Duodenal mucosa (tissue), 2 donors: ENCODE data around the gene TMEM26.

Source experiments
- H3K27ac ChIP-seq: one replicate; pipeline ENCODE4 v1.7.0; 2013; ENCODE audit warnings: low read depth, low read length
- H3K27me3 ChIP-seq, 2 donors: one replicate each; pipeline ENCODE4 v1.7.0; 2013; ENCODE audit warnings: low read length in 2 of 2, control low read depth in 1 of 2; ENCODE audit not compliant: insufficient read depth in 2 of 2, control insufficient read depth in 1 of 2
- H3K36me3 ChIP-seq, 2 donors: one replicate each; pipeline ENCODE4 v1.7.0; 2013; ENCODE audit warnings: low read length in 2 of 2, control low read depth in 1 of 2; ENCODE audit not compliant: insufficient read depth in 2 of 2, control insufficient read depth in 1 of 2
- H3K4me1 ChIP-seq, 2 donors: one replicate each; pipeline ENCODE4 v1.7.0; 2013; ENCODE audit warnings: low read length in 2 of 2, control low read depth in 1 of 2; ENCODE audit not compliant: insufficient read depth in 2 of 2, control insufficient read depth in 1 of 2
- H3K4me3 ChIP-seq, 2 donors: one replicate each; pipeline ENCODE4 v1.7.0; 2013; ENCODE audit warnings: low read length in 2 of 2, low read depth in 1 of 2
- H3K9ac ChIP-seq, 2 donors: one replicate each; pipeline ENCODE4 v1.7.0; 2013; ENCODE audit warnings: low read length in 2 of 2, low read depth in 1 of 2
- H3K9me3 ChIP-seq, 2 donors: one replicate each; pipeline ENCODE4 v1.7.0; 2013; ENCODE audit warnings: low read length in 2 of 2, control low read depth in 1 of 2; ENCODE audit not compliant: control insufficient read depth in 1 of 2

The TMEM26 gene

DNA sequence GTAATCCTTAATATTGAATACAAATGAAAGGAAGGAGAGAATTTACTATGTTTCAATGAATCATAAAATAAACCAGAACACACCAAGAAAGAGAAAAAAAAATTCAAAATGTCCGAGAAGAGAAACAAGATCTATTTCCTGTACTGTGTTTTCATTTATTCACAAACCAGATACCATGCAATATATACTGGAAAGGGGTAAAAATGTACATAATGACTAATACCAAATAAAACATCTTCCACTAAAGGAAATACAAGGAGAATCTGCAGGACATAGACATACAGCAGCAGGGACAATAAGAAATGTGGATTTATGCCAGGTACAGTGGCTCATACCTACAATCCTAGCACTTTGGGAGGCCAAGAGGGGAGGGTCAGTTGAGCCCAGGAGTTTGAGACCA, 24.3 kb upstream of the TMEM26 start:
- Histone ChIP-seq H3K27me3 (no peaks in the 10 kb centered on the region), H3K9me3 (no peaks in the 10 kb centered on the region), H3K36me3 (no peaks in the 10 kb centered on the region), H3K27ac (no peak overlapping the region), H3K4me3 (no peak overlapping the region), H3K4me1 (peaks cover 4 to 29% of the 10 kb centered on the region in 2 donors), H3K9ac (no peak overlapping the region)

DNA sequence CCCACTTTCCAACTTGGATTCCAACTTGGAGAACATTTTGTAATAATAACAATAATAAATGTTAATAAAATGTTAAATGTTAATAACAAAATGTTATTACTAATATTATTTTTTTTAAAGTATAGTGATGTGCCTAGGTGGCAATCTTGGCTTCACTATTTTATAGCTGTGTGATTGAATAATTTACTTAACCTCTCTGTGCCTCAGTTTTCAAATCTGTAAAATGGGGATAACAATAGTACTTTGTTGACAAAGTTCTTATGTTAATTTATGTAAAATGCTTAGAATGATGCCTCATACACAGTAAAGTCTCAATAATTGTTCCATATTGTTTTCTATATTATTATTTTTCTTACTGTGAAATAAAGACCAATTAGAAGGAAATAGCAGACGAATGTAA, 23.3 kb upstream of the TMEM26 start:
- Histone ChIP-seq H3K9me3 (no peaks in the 10 kb centered on the region), H3K4me3 (no peak overlapping the region), H3K36me3 (no peaks in the 10 kb centered on the region), H3K9ac (no peak overlapping the region), H3K27ac (no peak overlapping the region), H3K27me3 (no peaks in the 10 kb centered on the region), H3K4me1 (peaks cover 4 to 35% of the 10 kb centered on the region in 2 donors)

DNA sequence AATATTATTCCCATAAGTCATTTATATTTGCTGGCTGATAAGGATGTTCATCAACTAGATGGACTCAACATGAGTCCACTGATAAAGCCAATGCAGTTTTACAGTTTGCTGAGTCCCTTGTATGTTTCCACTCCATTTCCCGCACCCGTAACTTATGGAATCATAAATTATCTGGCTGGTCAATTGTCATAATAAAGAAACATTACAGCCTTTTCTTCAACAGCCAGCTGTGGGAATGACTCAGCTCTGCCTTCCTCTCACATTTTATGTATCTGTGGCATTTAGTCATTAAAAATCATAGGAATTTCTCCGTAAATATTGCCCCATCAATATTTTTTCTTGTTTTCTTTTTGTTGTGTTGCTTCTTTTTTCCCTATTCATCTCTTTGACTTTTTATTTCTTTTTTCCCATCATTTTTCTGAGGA, 22.3 kb upstream of the TMEM26 start:
- Histone ChIP-seq H3K4me1 (peaks cover 4 to 35% of the 10 kb centered on the region in 2 donors), H3K27ac (no peak overlapping the region), H3K36me3 (no peaks in the 10 kb centered on the region), H3K27me3 (no peaks in the 10 kb centered on the region), H3K9me3 (no peaks in the 10 kb centered on the region), H3K9ac (no peak overlapping the region), H3K4me3 (no peak overlapping the region)

DNA sequence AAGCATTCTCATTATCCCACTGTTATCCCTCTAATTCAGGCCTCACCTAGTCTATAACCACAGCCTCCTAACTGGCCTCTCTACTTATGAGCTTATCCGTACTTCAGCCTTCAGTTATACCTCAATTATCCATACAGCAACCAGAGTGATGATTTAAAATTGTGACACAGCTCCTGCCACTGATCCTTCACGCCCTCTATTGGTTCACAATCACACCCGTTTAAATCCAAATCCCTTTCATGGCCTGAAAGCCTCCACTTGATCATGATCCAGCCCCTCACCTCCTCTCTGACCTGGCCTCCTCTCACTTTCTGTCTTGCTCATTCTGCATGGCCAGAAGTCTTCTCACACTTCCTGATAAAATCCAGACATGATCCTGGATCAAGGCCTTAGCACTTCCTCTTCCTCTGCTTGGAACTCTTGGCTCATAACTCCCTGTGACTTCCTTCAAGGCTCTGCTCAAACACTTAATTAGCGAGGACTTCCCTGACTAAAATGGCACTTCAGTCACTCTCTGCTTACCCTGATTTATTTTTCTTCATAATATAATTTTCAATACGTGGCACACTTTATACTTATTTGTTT, 19.0 kb upstream of the TMEM26 start:
- H3K27ac ChIP-seq = no peak overlapping the region
- no peaks in the 10 kb centered on the region for H3K36me3 ChIP-seq
- H3K4me3 ChIP-seq = no peak overlapping the region
- peaks cover 0 to 29% of the 10 kb centered on the region in 2 donors for H3K4me1 ChIP-seq
- no peaks in the 10 kb centered on the region for H3K9me3 ChIP-seq
- no peak overlapping the region for H3K9ac ChIP-seq
- no peaks in the 10 kb centered on the region for H3K27me3 ChIP-seq

DNA sequence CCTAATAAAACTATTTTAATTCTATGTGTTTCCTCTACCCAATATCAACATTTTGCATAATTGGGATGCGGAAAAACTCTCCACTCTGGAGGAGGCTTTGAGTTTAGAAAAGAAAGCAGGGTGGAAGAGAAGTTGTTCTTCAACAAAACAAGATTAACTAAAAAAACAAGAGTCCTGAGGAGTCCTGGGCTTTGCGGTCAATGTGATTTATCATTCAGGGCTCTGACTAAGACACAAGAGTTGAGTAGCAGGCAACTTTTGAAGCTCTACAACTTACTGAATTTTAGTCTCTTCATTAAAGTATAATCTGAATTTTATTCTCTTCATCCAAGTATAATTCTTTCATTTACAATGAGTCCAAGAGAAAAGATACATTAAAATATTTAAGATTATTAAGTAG, 18.3 kb upstream of the TMEM26 start:
- Histone ChIP-seq H3K9me3 (no peaks in the 10 kb centered on the region), H3K36me3 (no peaks in the 10 kb centered on the region), H3K27me3 (no peaks in the 10 kb centered on the region), H3K9ac (no peak overlapping the region), H3K4me1 (peaks cover 0 to 29% of the 10 kb centered on the region in 2 donors), H3K27ac (no peak overlapping the region), H3K4me3 (no peak overlapping the region)

DNA sequence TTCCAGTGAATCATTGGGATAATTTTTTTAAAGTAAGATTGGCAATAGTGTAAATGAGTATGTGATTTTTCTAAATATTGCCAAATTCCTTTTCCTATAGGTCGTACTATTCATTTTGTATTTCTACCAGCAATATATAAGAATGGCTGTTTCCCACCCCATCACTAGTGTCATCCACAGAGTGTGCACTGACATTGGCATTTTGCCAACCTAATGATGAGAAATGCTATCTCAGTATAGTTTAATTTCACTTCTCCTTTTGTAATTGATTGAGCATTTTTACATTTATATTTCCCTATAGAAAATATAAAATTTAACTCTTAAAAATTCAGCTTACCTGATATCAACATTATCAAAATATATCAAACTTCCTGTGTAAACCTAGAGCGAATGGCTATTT, 17.6 kb upstream of the TMEM26 start:
- no peaks in the 10 kb centered on the region for H3K9me3 ChIP-seq
- H3K36me3 ChIP-seq = no peaks in the 10 kb centered on the region
- no peak overlapping the region for H3K27ac ChIP-seq
- H3K9ac ChIP-seq = no peak overlapping the region
- H3K4me1 ChIP-seq = peaks cover 0 to 29% of the 10 kb centered on the region in 2 donors
- H3K4me3 ChIP-seq = no peak overlapping the region
- H3K27me3 ChIP-seq = no peaks in the 10 kb centered on the region

DNA sequence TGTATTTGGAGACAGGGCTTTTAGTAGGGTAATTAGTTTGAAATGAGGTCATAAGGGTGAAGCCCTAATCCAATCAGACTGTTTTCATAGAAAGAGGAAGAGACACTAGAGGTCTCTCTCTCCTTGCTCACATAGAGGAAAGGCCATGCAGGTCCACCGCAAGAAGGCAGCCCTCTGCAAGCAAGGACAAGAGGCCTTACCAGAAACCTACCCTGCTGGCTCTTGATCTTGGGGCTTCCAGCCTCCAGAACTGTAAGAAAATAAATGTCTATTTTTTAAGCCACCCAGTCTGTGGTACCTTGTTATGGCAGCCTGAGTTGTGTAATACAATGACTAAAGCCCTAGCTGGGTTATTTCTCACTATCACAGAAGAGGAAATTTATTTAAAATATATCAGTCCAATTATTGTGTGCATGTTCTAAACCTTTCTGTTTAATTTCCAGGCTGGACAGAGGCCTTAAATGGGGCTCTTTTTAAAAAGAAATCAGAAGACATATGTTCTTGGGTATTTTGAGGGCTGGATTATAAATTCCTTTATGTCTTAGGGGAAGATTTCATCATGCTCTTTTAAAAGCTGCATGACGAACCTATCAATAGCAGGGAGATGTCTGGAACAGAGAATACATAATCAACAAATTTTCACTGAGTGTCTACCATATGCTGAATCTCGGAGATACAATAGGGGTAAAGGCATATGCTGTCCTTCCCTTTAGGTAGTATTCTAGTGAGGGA, 12.9 kb upstream of the TMEM26 start:
- H3K9ac ChIP-seq = no peak overlapping the region
- no peaks in the 10 kb centered on the region for H3K4me1 ChIP-seq
- no peak overlapping the region for H3K27ac ChIP-seq
- H3K9me3 ChIP-seq = no peaks in the 10 kb centered on the region
- H3K4me3 ChIP-seq = no peak overlapping the region
- H3K27me3 ChIP-seq = no peaks in the 10 kb centered on the region
- H3K36me3 ChIP-seq = no peaks in the 10 kb centered on the region

DNA sequence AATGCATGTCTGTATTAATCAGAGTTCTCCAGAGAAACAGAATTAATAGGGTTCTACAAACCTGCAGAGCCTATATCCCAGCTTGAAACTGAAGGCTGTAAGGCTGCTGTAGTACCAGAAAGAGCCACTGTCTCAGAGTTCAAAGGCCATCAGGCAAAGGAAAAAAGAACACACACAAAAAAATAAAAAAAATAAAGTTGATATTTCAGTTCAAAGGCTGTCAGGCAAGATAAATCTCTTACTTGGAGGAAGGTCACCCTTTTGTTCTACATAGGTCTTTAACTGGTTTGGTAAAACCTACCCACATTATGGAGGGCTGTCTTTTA, 12.0 kb upstream of the TMEM26 start:
- Histone ChIP-seq H3K36me3 (no peaks in the 10 kb centered on the region), H3K27me3 (no peaks in the 10 kb centered on the region), H3K27ac (no peak overlapping the region), H3K9ac (no peak overlapping the region), H3K4me1 (no peaks in the 10 kb centered on the region), H3K9me3 (no peaks in the 10 kb centered on the region), H3K4me3 (no peak overlapping the region)

DNA sequence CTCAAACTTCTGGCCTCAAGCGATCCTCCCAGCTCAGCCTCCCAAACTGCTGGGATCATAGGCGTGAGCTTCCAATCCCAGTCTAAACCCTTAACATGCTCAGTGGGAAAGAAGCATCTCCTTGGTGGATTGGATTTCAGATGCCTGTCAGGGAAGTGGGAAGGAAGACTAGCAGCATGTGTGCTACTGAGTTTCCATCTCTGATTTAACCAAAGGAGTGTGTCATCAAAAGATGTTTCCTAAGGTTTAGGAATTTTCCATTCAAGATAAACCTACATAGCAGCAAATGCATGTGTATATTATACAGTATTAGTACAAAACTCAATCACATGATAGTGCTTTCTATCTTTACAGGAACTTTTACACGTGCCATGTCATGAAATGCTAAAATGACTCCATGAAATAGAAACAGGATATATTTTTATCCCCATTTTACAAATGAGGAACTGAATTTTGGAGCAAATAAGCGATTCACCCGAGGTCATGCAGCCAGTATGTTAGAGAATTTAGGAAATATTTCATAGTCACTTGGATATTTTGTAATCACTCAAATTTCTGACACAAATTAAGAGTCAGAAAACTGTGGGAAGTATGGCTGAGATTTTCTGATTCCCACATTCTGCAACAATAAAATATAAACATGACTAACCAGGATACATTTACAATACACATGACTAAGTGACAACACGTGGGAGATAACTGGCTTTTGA, 11.4 kb upstream of the TMEM26 start:
- Histone ChIP-seq H3K4me3 (no peak overlapping the region), H3K27ac (no peak overlapping the region), H3K9me3 (no peaks in the 10 kb centered on the region), H3K4me1 (no peaks in the 10 kb centered on the region), H3K36me3 (no peaks in the 10 kb centered on the region), H3K9ac (no peak overlapping the region), H3K27me3 (no peaks in the 10 kb centered on the region)

DNA sequence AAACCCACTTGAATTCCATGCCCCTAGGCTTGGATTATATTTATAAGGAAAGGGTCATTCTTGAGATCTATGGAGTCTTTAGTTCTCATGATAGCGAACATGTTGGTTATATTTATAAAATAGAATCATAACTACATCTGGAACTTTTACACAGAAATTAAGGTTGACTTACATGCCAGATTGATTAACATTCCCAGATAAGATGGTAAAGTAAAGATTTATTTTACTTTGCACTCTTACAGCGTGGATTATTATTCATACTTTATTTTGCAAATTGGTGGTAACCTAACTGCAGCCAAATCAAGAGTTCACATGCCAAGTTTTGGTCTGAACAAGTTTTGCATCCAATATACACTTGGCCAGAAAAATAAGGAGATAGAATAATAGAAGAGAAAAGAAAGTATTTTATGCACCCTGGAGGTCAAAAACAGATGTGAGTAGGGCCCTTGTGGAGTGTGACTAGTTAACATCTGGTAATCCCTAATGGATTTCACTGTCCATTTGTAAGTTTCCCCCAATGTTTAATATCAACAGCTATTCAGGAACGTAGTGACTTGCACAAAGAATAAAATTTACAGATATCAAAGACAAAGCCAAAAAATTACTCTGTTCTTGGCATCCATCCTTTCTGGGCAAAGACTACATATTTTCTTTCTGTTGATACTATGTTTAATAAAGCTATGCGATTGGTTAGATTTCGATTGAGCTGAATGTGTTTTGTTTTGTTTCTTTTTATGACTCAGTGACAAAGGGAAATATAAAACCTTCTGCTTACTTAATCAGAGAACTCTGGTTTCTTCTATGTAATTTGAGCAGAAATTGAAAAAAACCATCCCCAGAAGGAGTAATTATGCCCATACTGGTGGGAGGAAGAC, 10.1 kb upstream of the TMEM26 start:
- Histone ChIP-seq H3K27ac (no peak overlapping the region), H3K27me3 (no peaks in the 10 kb centered on the region), H3K9me3 (no peaks in the 10 kb centered on the region), H3K9ac (no peak overlapping the region), H3K4me3 (no peak overlapping the region), H3K36me3 (no peaks in the 10 kb centered on the region), H3K4me1 (no peaks in the 10 kb centered on the region)
